ENCODE data around the gene NLGN1. TPM values are rescaled to one million over a fixed set of nuclear protein-coding genes. Genes with fewer than 3 reads are reported as not detected.

The NLGN1 gene
- total and polyA plus RNA-seq, 2 of the 13 experiments (the other 11 are each of a cell fraction or from before 2014, with no cell fraction given): not detected

GRCh38 chr3:173770796-173771573, 373.4 kb downstream of the NLGN1 start:
- Histone ChIP-seq H3K4me2 (ENCODE audit: low read depth, low read length) (no peak overlapping the region), H3K9ac (ENCODE audit: insufficient read depth, low read depth, low read length) (no peak overlapping the region), H3K36me3 (replicated peaks in 1 of 2; ENCODE audit: control insufficient read depth in 1 of 2, insufficient read depth in 2 of 2, low read length in 2 of 2) (no peaks in the 10 kb centered on the region), H2AFZ (ENCODE audit: low read length) (no peak overlapping the region), H3K27ac (ENCODE audit: extremely low read length, insufficient read depth, low read length) (no peak overlapping the region), H3K27me3 (ENCODE audit: control insufficient read depth in 1 of 2, insufficient read depth in 2 of 2, low read length in 2 of 2) (no peaks in the 10 kb centered on the region), H3K4me1 (ENCODE audit: insufficient read depth, low read length) (no peaks in the 10 kb centered on the region), H3K4me3 (replicated peaks in 1 of 3; ENCODE audit: insufficient read depth in 1 of 3, low read depth in 2 of 3, low read length in 3 of 3) (no peak overlapping the region), H3K9me3 (ENCODE audit: low read length) (no peaks in the 10 kb centered on the region), H4K20me1 (ENCODE audit: insufficient read depth, low read length) (no peaks in the 10 kb centered on the region), H3K79me2 (ENCODE audit: insufficient read depth, low read length) (no peaks in the 10 kb centered on the region)
- no peak for FAIRE-seq
- 0% methylated on average over 3 of the region's 3 CpGs for WGBS (ENCODE audit: low lambda C conversion rate)
- ChIA-PET POLR2A (no interaction called here), CTCF (ENCODE audit: low intra/inter-chr PET ratio, low total read pairs) (no interaction called here)
- in situ Hi-C loops (cut with HindIII; ENCODE audit: extremely low pct_ligation_motif_present, low pct_unique_long_range_greater_than_20kb) (no loop called here), intact Hi-C loops (cut with micrococcal nuclease; ENCODE audit: unreplicated experiment) (no loop called here)
- TF ChIP-seq NKX3-1 (CRISPR knock-in tag; IDR thresholded peaks at IDR 0.05): no peak
- TF ChIP-seq DMTF1 (CRISPR knock-in tag; IDR thresholded peaks at IDR 0.05): no peak
- ATAC-seq: no peak
- BruUV-seq (replicated peaks): no TSS peak
- no peak for DNase-seq (ENCODE audit: low spot score)

DNA sequence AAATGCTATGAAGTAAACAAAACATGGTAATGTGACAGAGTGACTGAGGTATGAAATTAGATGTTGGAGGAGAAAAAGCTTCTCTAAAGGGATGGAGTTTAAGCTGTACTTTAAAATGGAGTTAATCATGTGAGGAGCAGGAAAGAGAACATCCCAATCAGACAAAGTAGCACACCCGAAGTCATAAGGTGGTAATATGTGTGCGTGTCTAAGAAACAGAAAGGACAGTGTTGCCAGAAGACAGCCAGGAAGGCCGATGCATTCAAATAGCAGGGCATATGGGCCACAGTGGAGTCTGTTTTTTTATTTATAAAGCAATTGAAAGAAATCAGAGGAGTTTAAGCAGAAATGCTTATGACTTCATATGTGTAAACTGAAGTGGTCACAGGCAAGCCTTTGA, 376.3 kb downstream of the NLGN1 start:
- H3K79me2 ChIP-seq (ENCODE audit: insufficient read depth, low read length): no peaks in the 10 kb centered on the region
- intact Hi-C loops (cut with micrococcal nuclease; ENCODE audit: unreplicated experiment): no loop called here
- ATAC-seq (no peak), FAIRE-seq (no peak), DNase-seq (ENCODE audit: low spot score) (no peak)
- no peak overlapping the region for H3K4me3 ChIP-seq (replicated peaks in 1 of 3; ENCODE audit: insufficient read depth in 1 of 3, low read depth in 2 of 3, low read length in 3 of 3)
- no peak overlapping the region for H3K27ac ChIP-seq (ENCODE audit: extremely low read length, insufficient read depth, low read length)
- H3K36me3 ChIP-seq (replicated peaks in 1 of 2; ENCODE audit: control insufficient read depth in 1 of 2, insufficient read depth in 2 of 2, low read length in 2 of 2): no peaks in the 10 kb centered on the region
- H2AFZ ChIP-seq (ENCODE audit: low read length): no peak overlapping the region
- no peaks in the 10 kb centered on the region for H3K9me3 ChIP-seq (ENCODE audit: low read length)
- in situ Hi-C loops (cut with HindIII; ENCODE audit: extremely low pct_ligation_motif_present, low pct_unique_long_range_greater_than_20kb): no loop called here
- H3K4me2 ChIP-seq (ENCODE audit: low read depth, low read length): no peak overlapping the region
- ChIA-PET POLR2A (no interaction called here), CTCF (ENCODE audit: low intra/inter-chr PET ratio, low total read pairs) (no interaction called here)
- H3K27me3 ChIP-seq (ENCODE audit: control insufficient read depth in 1 of 2, insufficient read depth in 2 of 2, low read length in 2 of 2): no peaks in the 10 kb centered on the region
- no peaks in the 10 kb centered on the region for H3K4me1 ChIP-seq (ENCODE audit: insufficient read depth, low read length)
- H4K20me1 ChIP-seq (ENCODE audit: insufficient read depth, low read length): no peaks in the 10 kb centered on the region
- no peak overlapping the region for H3K9ac ChIP-seq (ENCODE audit: insufficient read depth, low read depth, low read length)
- BruUV-seq (replicated peaks): no TSS peak
- WGBS (ENCODE audit: low lambda C conversion rate): 3% methylated on average over 3 of the region's 3 CpGs
- TF ChIP-seq MYC (CRISPR knock-in tag; IDR thresholded peaks at IDR 0.05; ENCODE audit: borderline replicate concordance) (no peak), MIXL1 (CRISPR knock-in tag; IDR thresholded peaks at IDR 0.05) (no peak), ZNF598 (CRISPR knock-in tag; IDR thresholded peaks at IDR 0.05; ENCODE audit: borderline replicate concordance) (no peak), ZSCAN22 (CRISPR knock-in tag; IDR thresholded peaks at IDR 0.05) (no peak), SPEN (CRISPR knock-in tag; IDR thresholded peaks at IDR 0.05; ENCODE audit: low read depth) (no peak), SMAD1 (CRISPR knock-in tag; IDR thresholded peaks at IDR 0.05; ENCODE audit: borderline replicate concordance, low read depth) (no peak), SETDB1 (CRISPR knock-in tag; IDR thresholded peaks at IDR 0.05; ENCODE audit: borderline replicate concordance) (no peak), ZNF143 (CRISPR knock-in tag; IDR thresholded peaks at IDR 0.05) (no peak), ZBTB20 (CRISPR knock-in tag; IDR thresholded peaks at IDR 0.05; ENCODE audit: borderline replicate concordance, low read depth) (no peak), JUN (CRISPR knock-in tag; IDR thresholded peaks at IDR 0.05) (no peak)
- TF ChIP-seq, protein P1, sequence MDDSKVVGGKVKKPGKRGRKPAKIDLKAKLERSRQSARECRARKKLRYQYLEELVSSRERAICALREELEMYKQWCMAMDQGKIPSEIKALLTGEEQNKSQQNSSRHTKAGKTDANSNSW (CRISPR knock-in tag; IDR thresholded peaks at IDR 0.05; ENCODE audit: borderline replicate concordance): no peak
- TF ChIP-seq, protein P2, sequence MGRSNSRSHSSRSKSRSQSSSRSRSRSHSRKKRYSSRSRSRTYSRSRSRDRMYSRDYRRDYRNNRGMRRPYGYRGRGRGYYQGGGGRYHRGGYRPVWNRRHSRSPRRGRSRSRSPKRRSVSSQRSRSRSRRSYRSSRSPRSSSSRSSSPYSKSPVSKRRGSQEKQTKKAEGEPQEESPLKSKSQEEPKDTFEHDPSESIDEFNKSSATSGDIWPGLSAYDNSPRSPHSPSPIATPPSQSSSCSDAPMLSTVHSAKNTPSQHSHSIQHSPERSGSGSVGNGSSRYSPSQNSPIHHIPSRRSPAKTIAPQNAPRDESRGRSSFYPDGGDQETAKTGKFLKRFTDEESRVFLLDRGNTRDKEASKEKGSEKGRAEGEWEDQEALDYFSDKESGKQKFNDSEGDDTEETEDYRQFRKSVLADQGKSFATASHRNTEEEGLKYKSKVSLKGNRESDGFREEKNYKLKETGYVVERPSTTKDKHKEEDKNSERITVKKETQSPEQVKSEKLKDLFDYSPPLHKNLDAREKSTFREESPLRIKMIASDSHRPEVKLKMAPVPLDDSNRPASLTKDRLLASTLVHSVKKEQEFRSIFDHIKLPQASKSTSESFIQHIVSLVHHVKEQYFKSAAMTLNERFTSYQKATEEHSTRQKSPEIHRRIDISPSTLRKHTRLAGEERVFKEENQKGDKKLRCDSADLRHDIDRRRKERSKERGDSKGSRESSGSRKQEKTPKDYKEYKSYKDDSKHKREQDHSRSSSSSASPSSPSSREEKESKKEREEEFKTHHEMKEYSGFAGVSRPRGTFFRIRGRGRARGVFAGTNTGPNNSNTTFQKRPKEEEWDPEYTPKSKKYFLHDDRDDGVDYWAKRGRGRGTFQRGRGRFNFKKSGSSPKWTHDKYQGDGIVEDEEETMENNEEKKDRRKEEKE (IDR thresholded peaks at IDR 0.05): no peak
